Stimulated activated CD4-positive, alpha-beta T cell treated with anti-CD3 and anti-CD28 coated beads, Interleukin-12 subunit alpha, Interleukin-12 subunit beta, amount 100 ng/mL, for 24 hours (primary cell): ENCODE results near the gene VPS35L.

Source experiments
- DNase-seq, 2 experiments: peaks; one replicate each; pipeline ENCODE4 v3.0.0-alpha.2; 2020; ENCODE audit warnings: low read depth in 2 of 2

Gene VPS35L

DNA sequence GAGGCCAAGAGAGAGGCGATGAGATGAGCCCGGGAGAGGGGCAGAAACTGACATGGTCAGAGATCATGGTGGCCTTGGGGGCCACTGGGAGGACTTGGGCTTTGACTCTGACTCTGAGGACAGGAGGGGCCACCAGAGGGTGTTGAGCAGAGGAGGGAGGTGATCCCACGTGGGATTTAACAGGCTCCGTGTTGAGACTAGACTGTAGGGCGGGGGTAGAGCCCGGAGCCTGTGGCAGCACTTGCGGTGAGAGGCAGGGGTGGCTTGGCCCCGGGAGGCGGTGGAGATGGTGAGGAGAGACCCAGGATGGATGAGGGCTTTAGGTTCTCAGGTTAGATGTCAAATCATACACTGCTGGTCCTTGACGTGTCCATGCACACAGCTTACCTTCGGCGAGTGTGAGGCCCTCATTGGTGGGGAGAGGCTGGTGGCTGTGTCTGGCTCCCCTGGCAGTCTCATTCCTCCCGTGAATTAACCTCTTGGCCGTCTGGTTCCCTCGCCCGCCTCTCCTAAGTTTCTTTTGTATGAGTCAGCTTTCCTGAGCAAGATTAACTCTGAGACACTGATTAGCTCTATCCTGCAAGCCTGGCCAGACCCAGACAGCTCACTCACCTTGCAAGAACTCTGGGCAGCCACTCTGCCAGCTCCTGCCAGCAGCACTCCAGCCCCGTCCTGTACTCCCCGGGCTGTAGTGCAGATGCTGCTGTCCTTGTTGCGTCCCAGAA lies 39.7 kb downstream of the VPS35L start:
- no peak for DNase-seq

DNA sequence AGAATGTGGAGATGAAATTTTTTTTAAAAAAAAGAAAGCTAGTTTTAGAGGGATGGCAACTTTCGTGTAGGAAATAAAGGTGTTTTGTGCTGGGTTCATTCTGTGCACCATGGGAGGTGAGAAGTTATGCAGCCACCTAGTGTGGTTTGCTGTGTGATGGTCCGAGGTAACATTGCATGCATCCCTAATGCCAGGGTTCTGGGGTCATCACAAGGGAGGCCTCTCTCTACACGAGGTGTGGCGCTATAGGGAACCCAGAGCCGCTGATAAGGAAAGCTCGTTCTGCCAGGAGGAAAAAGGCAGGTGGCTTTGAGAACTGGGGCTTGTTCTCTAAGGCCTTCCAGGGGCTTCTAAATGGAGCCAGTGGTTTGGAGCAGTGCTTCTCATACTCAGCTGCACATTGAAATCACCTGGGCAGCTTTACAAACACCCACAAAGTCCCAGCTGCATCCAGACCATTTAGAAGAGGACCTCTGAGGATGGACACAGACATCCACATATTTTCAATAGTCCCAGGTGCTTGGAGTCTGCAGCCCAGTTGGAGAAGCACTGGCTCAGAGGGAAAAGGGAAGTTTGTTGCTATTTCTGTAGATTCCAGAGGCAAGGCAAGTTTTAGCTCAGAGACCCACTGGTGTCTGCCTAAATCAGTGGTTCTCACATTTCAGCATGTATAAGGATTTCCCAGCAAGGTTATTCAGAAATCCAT lies 43.5 kb downstream of the VPS35L start:
- DNase-seq = no peak

DNA sequence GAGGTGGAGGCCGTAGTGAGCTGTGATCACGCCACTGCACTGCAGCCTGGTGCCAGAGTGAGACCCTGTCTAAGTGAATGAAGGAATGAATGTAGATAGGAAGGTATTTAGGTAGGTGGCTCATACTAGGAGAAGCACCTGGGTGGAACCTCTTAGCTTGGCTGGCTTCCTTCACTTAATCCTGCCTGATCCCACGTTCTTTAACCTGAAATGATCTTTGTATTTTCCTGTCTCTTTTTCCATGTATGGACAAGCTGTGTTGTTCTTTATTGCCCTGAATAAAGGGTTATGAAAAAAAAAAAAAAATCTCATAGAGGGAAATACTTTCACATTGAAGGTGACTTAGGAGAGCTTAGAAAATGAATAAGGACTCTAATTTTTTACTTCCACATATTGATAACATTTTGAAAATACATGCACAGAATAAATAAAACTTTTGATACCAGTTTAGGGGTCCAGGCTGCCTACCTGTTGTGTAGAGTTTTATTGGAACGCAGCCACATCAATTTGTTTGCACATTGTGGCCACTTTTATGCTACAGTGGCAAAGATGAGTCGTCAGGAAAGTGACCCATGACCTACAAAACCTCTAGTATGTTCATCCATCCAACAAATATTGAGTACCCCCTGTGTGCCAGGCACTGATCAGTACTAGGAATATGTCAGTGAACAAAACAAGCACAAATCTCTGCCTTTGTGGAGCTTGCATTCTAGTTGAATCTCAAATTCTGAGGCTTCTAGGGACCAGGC lies 44.6 kb downstream of the VPS35L start:
- DNase-seq = no peak

DNA sequence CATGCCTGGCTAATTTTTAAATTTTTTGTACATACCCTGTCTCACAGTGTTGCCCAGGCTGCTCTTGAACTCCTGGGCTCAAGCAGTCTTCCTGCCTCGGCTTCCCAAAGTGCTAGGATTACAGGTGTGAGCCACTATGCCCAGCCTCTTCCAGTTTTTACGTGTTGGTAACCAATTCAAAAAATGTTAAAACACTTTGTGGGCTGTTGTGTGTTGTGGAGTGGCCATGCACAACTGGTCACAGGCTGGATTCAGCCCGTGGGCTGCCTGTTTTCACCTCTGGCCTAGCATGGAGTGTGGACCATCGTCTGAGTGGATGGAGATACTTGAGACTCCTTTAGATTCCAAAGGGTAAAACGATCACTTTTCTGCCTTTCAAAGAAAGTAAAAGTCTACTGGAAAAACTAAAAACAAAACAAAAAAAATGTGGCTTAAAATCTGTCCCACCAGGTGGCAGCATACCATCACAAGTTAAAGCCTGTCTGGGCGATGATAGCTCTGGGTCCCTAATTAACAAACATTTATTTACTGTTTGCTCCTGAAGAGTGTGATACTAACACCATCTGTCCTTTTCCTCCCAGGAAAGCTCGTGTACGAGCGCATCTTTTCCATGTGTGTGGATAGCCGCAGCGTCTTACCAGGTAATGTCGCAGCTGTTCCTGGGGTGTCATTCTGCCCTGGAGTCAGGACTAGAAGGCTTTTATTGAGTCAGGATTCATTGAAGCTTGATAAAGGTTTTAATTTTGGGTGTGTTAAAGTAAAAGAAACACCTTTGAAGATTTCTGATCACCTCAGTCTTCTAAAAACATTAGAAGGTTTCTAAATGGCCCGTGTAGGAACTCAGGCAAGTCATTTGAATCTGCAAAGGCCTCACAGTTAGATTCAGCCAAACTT lies 45.8 kb downstream of the VPS35L start:
- DNase-seq = no peak

DNA sequence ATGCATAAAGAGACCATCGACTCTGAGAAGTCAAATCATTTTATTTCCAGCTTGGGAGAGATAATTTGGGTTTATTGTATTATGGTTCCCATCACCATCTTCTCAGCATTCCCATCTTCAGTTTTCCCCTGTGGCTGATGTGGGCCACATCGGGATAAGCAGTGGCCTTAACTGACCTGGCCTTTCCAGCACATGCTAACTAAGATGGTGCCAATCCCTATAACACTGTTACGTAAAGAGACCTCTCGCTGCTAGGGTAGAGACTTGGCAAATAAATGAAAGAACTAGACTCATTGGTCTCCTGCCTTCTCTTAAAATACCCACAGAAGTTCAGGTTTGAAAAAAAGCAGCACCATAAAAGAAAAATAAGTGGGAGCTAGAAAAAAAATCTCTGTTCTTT lies 49.4 kb downstream of the VPS35L start:
- no peak for DNase-seq

DNA sequence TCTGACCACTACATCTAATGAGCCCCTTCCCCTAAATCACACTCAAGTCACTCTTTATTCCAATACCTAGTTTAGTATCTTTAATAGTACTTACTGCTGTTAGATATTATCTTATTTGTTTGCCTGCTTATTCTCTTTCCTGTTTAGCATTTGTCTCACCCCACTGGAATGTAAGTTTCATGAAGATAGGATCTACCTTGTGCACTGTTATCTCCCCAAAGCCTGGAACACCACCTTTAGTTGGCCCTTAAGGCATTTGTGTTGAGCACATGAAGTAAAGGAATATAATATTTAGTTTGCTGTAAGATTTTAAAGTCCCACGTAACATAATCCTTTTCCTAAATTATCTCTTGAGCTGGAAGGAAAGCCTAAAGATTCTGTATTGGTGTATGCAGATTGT lies 50.2 kb downstream of the VPS35L start:
- DNase-seq = no peak

DNA sequence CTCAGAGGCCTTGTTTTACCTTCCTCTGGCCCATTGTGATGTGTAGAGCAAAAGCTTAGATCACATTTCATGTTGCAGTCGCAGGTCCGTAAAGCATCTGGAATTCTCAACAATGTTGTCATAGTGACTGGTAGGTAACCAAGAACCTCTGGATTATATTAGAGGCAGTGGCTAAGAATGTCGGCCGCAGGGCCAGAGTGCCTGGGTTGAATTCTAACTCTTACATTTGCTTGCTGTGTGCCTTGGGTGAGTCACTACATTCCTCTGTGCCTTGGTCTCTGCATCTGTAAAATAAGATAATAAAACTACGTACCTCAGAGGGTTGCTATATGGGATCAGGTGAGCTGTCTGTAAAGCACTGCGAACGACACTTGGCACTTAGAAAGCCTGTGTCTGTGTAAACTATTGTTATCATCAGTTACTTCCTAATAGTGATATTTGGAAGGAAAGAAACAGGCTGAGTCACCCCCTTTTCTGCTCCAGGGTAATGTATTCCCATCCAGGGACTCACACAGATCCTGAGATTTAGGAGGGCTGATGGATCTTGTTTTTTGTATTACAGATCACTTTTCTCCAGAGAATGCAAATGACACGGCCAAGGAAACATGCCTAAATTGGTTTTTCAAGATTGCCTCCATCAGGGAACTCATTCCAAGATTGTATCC lies 52.2 kb downstream of the VPS35L start:
- no peak for DNase-seq

DNA sequence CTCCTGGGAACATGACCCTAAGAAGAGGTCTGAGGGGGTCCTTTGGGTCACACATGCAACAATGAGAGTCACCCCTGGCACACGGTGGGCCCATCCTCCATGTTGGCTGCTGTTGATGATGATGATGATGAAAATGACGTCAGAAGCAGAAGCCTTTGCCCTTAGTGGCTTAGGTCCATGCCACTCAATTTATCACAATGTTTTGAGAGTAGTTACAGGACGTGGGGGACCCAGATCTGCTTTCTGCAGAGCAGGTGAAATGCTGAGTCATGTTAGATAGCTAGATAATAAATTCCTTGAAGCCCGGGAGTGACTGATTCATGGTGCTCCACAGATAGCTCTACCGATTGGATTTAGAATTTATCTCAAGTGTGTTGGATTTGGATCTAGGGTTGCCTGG lies 53.9 kb downstream of the VPS35L start:
- DNase-seq = no peak

DNA sequence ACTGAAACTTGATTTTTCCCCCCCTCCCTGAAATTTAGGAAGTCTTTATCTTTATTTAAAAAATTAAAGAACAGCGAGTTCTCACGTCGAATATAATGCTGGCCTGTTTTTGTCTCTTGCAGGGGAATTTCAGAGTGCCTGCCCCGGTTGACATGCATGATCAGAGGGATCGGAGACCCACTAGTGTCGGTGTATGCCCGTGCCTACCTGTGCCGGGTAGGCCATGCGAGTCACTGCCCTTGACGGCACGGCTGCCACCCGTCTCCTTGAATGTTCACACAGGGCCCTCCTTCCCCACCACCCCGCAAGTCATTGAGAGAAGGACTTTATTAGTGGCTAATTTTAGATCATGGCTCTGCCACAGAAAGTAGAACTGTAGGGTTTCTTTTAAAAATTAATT lies 54.7 kb downstream of the VPS35L start:
- DNase-seq = no peak

DNA sequence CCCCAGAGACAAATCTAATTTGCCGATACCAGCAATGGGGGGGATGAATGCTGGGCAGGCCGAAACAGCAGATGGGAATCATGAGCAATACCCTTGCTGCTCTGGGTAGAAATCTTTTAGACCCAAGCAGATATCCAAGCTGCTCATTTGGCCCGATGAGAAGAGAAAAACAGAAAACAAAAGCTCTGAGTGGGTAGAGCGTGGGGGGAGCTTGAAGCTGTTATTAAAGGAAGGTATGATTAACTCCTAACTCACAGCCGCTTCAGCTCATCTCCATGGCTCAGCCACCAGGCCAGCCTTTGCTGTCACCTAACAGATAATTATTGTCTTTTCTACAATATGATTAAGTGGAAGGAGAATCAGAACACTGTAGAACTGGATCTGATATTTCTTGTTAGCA lies 58.3 kb downstream of the VPS35L start:
- no peak for DNase-seq

DNA sequence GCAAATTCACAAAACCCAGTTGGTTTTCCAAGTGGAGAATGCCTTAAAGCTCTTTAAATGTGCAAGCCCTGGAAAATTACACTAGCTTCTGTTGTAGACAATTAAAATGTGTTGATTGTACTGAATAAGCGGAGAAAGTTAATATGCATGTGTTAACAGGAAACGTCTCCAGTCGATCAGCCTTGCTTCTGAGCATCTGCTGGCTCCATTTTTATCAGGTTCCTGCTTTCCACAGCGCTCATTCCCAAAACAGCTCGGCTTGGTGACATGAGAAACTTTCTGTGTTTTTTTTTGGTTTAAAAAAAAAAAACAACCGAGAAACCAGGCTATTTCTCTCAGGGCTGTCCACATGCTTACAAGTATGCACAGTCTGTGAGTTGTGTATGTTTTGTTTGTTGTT lies 60.7 kb downstream of the VPS35L start:
- no peak for DNase-seq

DNA sequence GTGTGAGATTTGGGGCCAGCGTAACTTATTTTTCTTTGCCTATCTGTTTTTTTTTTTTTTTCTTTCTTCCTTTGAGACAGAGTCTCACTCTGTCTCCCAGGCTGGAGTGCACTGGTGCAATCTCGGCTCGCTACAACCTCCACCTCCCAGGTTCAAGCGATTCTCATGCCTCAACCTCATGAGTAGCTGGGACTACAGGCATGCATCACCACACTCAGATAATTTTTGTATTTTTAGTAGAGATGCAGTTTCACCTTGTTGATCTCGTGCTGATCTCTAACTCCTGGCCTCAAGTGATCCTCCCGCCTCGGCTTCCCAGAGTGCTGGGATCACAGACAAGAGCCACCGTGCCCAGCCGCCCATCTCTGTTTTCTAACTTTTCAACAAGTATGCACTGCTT lies 63.4 kb downstream of the VPS35L start:
- no peak for DNase-seq

DNA sequence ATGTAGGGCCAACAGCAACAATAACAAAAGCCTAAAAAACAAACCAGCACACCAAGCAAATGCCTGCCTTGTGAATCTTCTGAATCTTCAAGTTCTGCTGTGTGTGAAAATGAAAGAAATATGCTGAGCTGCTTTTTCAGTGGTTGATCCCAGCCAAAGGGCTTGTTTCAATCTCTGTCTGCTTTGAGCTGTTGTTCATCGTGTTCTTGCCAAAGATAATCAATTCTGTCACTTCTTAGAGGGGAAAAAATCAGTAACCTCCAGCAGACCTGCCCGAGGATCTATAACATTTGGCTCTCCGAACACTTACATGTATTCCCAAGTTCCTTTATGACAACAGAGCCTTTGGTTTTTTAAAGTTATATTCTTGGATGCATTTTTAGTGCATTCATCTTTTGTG lies 65.9 kb downstream of the VPS35L start:
- DNase-seq = no peak

DNA sequence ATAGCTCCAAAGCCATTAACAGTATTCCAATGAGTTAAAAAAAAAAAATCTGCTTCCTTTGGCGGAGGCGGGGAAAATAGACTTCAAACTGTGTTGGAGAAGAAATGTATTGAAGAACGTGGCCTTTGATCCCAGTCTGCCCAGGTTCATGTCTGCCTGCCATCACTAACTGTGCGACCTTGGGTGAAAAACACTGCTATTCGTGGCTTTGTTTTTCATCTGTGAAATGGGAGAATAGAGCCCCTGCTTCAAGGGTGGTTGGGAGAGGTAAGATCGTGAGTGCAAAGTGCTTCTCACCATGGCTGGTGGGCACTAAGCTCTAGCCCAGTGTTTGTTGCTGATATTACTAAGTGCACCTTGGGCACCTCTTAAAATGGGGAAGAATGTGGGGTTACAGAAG lies 69.5 kb downstream of the VPS35L start:
- DNase-seq = no peak

DNA sequence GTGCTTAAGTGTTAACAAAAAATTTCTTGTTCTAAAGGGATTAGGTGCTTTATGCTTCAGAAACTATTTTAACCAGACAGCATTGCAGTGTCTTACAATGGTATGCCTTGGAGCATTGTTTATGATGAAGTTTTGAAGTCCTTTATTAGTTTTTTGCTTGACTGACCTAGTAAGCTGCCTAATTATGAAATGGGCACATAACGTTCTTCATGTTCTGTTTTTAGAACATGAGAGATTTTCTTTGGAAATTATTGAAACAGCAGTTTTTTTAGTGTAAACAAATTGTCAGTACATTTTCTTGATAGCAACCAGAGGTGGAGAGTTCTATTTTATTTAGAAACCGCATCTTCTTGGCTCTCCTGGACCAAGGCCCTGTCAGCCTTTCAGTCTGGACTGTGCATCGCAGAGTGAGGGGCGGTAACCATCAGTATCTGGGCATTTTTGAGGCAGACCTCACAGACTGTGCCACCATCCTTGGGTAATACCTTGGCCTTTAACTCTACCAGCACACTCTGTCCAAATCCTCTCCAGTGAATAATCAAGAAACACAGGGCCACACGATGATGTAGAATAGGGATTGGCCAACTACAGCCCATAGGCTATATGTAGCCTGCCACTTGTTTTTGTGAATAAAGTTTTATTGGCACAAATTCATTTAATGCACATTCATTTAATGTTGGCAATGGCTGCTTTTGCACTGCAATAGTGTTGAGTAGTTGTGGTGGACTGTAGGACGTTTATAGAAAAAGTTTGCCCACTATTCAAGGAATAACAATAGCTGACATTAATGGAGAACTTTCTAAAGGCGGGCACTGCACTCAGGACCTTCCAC lies 81.1 kb downstream of the VPS35L start:
- DNase-seq = no peak

DNA sequence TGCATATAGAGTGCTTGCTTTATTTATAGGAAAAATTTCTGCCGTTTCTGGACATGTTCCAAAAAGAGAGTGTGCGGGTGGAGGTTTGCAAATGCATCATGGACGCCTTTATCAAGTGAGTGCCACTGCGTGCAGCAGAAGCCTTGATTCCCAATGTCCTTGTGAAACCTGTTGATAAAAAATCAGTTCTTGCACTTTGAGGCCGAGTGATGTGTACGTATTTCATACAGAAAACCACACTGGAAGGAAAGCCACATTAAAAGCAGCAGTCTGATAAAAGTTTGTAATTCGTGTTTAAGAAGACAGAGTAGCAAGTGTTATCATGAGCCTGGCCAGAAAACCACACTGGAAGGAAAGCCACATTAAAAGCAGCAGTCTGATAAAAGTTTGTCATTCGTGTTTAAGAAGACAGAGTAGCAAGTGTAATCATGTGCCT lies 84.5 kb downstream of the VPS35L start:
- DNase-seq = no peak

DNA sequence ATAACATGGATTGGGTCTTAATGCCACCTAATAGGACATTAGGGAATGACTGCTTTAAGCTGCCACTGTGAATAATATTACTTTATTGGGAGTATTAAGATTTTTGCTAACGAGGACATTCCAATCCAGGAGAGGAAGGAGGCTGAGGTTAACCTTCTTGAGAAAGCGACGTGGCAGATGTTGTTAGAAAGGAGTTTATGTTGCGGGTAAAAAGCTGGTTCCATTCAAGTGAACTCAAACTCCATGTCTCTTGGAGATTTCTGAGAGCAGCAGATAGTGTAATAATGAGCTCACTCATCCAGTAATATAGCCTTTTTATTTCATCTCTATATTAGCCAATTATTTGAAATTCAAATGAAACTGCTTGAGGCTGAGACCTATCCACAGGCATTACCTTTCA lies 87.0 kb downstream of the VPS35L start:
- no peak for DNase-seq

DNA sequence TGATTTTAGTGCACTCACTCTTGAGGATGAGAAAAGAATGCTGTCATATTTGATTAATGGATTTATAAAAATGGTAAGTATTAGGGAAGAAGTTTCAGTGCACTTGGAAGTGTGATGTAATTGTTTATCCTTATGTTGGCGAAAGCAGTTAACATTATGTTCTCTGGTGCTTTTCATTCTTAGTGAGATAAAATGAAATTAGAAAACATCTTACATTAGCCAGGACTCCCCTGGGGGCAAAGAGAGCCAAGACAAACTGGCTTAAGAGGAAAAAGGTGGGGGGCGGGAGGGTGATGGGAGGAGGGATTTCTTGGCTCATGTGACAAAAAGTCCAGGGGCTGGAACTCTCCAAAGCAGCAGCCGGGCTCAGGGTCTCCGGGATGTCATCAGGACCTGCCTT lies 89.4 kb downstream of the VPS35L start:
- no peak for DNase-seq

DNA sequence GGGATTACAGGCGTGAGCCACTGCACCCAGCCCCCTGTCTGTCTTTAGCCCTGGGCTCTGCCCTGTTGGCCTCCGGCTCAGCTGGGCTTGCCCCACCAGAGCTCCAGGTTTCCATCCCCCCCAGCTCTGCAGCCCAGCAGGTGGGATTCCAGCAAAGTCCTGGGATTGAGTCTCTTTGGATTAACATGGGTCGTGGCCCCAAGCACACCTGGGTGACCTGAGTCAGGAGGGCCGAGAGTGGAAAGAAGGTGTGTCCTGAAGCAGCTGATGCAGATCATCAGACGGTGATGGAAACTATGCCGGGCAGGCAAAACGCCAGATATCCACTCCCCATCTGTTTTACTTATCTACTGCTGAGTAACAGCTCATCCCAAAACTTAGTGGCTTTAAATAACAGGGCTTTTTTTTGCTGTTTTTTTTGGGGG lies 90.1 kb downstream of the VPS35L start:
- no peak for DNase-seq

DNA sequence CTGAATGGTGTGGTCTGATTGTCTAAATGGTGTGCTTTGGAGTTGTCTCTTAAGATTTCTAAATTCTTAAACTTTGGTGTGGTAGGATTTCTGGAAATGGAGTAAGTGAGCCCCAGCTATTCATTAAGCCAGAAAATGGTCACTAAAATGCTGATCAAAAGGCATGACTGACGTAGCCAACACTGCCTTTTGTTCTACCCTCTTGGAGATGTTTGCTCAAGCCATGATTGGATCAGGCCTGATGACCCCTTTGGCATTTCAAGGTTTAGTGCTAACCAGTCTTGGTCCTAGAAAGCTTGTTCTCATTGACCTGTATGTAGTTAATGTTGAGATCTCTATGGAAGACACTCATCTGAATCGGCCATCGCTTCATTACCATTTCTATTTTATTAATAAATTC lies 94.5 kb downstream of the VPS35L start:
- no peak for DNase-seq
